Posterior vena cava (tissue), 2 donors: Measurements from ENCODE around the gene PRSS8. TPM values are rescaled to one million over a fixed set of nuclear protein-coding genes. Genes with fewer than 3 reads are reported as not detected.
A peak's percentile ranks its signal among the peaks of the same experiment; 100 is the strongest.

ENCODE experiments used
- DNase-seq: peaks from one replicate; pipeline ENCODE4 v3.0.0-alpha.2; 2020; ENCODE audit warnings: low spot score
- intact Hi-C, 2 donors: fragments of 100-400 bp; cut with DNase I; formaldehyde crosslinking; loops; one replicate each; pipeline versions ENCODE4 v1.14.1 to v1.14.2; 2022 to 2023
- total RNA-seq, 2 donors: library from RNA; stranded (reverse); fragmentation: NEBNext Ultra II Directional; extraction: Animal tissue kit (Norgen Biotek cat#: 25700); gene quantifications; one replicate each; pipeline ENCODE4 v1.2.1, GENCODE V29; 2021
- donor health status: DM: yes; HTN: yes; CAD: no.
- donor health status: DM: yes; HTN: yes; CAD: no.

The PRSS8 gene
- total RNA-seq, 2 donors from 2014 or later, result 0.23 TPM; not detected in 1

DNA sequence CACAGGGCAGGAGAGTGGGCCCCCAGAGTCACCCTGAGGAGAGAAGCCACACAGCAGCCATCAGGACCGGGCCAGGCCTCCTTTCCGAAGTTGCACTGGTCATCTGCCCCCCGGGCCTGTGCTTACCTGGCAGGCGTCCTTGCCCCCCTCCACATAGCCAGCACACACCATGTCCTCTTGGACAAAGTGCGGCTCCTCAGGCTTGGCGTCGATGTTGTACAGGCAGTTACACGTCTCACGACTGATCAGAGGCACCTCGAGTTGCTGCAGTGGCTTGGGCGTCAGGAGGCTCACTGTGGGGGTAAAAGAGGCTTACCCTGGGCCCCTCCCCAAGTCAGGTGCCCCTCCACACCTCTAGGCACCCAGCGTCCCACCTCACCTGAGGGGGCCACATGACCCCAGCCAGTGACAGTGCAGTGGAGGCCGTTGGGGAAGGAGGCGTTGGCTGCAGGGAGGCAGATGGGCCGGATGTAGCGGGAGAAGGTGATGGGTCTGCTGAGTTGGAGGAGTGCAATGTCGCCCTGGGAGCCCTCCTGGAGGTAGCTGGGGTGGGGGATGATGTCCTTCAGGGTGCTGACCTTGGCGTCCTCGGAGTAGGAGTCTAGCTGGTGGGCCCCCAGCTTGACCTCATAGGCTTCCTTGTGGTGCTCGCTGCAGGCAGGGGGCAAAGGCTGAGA is 3.1 kb downstream of the PRSS8 start:
- DNase-seq, result no peak
- intact Hi-C loops, result loop anchor here in 1 of 2 donors (5.0 kb wide), 1 partner anchor 1385 kb away; the partner anchor contains the start of gene C16orf54

DNA sequence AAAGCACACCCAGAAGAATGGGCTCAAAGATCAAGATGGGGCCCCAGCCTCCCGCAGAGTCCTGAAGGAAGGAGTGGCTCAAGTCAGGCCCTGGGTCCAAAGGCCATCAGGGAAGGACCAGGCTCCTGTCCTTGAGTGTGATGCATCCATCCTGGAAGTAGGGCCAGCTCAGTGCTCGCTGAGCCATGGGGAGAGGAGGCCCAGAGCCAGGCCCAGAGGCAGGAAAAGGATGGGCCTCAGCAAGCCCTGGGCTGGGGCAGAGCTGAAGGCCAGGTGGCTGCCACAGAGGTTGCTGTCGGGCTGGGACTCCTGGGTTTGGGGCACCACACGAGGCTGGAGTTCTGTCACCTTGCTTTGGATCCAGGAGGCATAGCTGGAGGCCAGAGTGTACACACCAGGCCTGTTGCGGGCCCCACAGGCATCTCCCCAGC is 3.7 kb downstream of the PRSS8 start:
- no peak for DNase-seq
- intact Hi-C loops, result loop anchor here in 1 of 2 donors (5.0 kb wide), 1 partner anchor 1385 kb away; the partner anchor contains the start of gene C16orf54

DNA sequence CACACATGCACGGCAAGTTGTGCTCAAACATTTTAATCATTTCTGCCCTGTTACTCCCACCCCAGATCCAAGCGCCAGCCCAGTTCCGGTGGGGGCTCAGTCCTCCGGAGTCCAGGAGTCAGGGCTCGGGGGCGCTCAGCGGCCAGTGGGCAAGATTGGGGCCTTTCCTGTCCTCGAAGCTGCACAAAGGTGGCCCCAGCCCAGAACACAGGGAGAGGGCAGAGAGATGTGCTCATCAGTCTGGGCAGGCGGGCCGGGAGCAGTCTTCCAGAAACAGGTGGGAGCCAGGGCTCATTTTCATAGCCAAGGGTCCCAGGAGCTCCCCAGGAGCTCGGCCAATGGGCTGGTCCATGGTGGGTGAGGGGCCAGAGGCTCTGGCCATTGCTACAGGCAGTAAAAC is 4.1 kb downstream of the PRSS8 start:
- intact Hi-C loops, result loop anchor here in 1 of 2 donors (5.0 kb wide), 1 partner anchor 1384 kb away; the partner anchor contains the start of gene C16orf54
- no peak for DNase-seq

DNA sequence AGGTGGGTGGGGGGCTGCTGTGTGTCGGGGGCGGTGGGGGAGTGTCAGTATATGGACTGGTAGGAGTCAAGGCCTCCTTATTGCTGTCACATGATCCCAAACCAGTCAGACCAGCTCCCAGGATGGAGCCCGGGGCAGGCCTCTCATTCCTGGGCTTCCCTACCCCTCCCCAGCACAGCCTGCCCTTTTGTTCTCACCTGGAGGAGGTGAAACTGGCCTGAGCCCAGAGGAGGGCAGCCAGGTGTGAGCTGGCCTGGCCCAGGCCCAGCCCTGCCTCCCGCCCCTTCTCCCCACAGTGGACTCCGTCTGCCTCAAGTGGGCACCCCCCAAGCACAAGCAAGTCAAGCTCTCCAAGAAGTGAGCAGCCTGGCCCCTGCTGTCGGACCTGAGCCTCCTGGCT is 4.6 kb downstream of the PRSS8 start:
- intact Hi-C loops, result loop anchor here in 1 of 2 donors (5.0 kb wide), 1 partner anchor 1384 kb away; the partner anchor contains the start of gene C16orf54
- no peak for DNase-seq

DNA sequence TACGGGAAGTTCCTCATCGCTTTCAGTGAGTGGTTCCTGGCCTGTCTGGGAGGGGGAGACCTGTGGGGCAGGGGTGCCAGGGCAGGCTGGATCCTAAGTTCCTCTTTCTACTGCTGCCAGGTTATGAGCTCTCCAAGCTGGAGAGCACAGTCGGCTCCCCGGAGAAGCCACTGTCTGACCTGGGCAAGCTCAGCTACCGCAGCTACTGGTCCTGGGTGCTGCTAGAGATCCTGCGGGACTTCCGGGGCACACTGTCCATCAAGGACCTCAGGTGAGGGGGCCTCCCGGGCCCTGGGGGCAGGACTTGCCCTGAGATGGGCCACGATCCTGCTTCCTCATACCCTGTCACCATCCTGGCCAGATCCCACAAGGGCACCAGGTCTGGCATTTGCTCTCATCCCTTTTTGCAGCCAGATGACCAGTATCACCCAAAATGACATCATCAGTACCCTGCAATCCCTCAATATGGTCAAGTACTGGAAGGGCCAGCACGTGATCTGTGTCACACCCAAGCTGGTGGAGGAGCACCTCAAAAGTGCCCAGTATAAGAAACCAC is 5.1 kb downstream of the PRSS8 start:
- intact Hi-C loops, result loop anchor here in 1 of 2 donors (5.0 kb wide), 1 partner anchor 1383 kb away; the partner anchor contains the start of gene C16orf54

DNA sequence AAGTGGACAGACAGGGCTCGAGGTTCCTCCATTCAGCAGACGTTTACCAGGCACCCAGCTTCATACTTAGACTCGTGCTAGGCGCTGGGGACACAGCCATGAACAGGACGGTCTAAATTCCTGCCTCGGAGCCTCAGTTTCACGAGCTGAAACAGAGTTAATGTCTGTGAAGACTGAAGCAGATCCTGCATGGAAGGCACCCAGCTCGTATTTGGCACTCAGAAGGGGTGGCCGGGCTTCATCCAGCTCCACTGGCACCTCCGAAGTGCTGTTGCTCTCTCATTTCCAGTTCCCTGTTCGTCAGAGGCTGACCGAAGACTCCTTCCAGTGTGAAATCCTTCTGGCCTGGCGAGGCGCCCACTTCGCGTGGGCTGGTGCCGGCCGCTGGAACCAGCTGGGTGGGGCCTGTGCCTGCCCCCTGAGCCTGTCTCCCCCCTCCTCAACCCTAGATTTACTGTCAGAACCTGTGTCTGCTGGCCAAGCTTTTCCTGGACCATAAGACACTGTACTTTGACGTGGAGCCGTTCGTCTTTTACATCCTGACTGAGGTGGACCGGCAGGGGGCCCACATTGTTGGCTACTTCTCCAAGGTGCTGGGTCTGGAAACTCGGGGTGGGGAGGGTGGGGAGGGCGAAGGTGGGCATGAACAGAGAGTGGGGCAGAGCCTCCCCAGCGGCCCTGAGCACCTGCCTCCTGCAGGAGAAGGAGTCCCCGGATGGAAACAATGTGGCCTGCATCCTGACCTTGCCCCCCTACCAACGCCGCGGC is 5.8 kb downstream of the PRSS8 start:
- intact Hi-C loops, result loop anchor here in 1 of 2 donors (5.0 kb wide), 1 partner anchor 1382 kb away; the partner anchor contains the start of gene C16orf54

More for the DNA sequence above, 5.1 kb downstream of the PRSS8 start:
- no peak for DNase-seq

DNA sequence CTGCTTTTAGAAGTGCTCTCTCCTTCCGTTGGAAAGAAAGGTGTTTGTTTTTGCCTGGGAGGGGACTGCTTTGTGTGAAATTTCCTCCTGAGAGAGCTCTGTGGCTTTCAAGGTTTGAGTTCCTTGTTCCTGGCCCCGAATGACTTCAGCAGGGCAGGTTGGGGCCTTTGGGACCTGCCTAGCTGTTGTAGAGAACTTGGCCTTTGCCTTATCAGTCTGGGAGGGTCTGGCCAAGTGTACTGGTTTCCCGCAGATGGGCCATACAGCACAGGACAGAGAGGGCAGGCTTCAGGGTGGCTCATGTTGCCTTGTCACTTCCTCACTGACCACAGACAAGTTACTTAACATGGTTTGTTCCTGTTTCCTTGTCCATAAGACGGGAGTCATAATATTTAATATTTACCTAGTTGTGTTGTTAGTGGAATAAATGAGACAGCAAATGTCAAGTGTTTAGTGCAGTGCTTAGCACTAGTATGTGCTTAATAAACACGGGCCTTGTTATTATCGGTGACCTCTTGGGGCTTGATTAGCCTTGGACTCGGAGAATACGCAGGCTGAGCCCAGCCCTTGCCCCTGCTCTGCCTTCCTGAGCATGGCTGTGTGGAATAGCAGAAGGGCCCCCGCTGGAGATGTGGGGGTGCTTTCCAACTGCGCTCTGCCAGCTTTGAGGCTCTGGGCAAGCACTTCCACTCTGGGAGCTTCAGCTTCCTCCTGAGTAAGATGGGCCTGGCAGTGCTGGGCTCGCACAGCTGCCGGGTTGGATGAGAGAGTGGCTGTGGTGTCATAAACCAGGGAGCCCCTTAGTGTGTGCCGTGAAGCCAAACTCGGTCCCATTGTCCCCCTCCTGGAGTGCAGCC is 6.6 kb downstream of the PRSS8 start:
- intact Hi-C loops, result no loop called here

More for the DNA sequence above, 5.8 kb downstream of the PRSS8 start:
- peak; percentile 93 for DNase-seq

DNA sequence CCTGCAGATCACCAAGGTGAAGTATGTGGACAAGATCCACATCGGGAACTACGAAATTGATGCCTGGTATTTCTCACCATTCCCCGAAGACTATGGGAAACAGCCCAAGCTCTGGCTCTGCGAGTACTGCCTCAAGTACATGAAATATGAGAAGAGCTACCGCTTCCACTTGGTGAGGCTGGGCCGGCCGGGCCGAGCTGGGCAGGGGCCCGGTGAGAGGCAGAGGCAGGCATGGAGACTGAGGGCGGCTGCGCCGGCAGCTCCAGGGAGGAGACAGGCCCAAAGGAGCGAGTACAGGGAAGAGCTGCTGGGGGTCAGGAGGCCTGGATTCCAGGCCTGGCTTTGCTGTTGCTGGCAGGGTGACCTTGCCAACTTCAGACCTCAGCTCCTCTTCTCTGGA is 8.3 kb downstream of the PRSS8 start:
- intact Hi-C loops, result no loop called here
- no peak for DNase-seq

More for the DNA sequence above, 6.6 kb downstream of the PRSS8 start:
- no peak for DNase-seq

DNA sequence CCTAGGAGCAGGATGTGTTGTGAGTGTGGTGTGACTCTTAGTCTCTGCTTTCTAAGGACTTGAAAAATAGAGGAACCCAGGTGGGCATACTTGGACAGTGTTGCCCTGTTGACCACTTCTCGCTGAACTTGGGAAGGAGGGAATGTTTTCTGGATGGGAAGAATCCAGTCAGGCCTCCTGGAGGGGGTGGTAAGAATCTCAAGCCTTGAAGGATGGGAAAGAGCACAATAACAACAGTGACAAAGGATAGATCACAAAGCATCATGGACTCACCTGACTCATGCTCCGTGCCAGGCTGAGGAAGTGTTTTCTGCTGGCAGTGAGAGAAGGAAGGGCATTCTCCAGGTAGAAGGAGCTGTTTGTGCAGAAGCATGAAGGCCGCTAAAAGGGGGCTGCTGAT is 9.7 kb downstream of the PRSS8 start:
- no peak for DNase-seq
- intact Hi-C loops, result no loop called here

DNA sequence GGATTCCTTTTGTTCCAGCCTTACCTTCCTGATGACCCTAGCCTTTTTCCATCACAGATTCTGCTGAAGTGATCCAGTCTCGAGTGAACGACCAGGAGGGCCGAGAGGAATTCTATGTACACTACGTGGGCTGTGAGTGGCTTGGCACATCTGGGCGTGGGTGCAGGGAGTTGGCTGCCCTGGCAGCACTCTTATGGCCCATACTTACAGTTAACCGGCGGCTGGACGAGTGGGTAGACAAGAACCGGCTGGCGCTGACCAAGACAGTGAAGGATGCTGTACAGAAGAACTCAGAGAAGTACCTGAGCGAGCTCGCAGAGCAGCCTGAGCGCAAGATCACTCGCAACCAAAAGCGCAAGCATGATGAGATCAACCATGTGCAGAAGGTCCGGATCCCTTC is 15.4 kb downstream of the PRSS8 start:
- intact Hi-C loops, result no loop called here
- DNase-seq, result no peak

DNA sequence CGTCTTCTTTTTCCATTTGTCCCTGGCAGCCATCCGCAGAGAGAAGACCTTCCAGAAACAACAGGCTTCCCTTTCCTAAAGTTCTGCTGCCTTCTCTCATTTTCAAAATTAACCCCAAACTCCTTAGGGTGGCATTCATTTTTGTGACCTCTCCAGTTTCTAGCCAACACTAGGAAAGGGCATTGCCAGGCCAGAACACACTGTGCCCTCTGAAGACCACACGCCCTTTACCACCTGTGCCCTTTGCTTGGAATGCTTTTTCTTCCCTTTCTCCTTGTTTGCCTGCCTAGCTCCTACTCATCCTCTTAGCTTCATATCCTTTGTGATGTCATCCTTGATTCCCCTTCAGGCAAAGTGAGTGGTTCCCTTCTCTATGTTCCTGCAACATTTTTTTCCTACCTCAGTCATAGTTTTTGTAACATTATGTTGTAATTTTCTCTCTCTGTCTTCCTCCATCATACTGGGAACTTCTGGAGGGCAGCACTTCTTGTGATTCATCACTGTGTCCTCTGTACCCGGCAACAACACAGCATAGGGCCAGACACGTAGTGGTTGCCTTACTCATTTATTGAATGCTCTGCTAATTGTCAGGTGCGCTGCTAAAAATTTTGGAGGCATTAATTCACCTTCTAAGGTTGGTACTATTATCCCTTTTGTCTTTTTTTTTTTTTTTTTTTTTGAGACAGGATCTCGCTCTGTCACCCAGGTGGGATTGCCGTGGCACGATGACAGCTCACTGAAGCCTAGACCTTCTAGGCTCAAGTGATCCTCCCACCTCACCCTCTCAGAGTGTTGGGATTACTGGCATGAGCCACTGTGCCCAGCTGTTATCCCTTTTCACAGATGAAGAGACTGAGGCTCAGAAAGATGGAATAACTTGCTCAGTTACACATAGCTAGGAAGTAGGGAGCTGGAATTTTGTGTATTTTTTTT is 17.0 kb downstream of the PRSS8 start:
- no peak for DNase-seq
- intact Hi-C loops, result no loop called here

DNA sequence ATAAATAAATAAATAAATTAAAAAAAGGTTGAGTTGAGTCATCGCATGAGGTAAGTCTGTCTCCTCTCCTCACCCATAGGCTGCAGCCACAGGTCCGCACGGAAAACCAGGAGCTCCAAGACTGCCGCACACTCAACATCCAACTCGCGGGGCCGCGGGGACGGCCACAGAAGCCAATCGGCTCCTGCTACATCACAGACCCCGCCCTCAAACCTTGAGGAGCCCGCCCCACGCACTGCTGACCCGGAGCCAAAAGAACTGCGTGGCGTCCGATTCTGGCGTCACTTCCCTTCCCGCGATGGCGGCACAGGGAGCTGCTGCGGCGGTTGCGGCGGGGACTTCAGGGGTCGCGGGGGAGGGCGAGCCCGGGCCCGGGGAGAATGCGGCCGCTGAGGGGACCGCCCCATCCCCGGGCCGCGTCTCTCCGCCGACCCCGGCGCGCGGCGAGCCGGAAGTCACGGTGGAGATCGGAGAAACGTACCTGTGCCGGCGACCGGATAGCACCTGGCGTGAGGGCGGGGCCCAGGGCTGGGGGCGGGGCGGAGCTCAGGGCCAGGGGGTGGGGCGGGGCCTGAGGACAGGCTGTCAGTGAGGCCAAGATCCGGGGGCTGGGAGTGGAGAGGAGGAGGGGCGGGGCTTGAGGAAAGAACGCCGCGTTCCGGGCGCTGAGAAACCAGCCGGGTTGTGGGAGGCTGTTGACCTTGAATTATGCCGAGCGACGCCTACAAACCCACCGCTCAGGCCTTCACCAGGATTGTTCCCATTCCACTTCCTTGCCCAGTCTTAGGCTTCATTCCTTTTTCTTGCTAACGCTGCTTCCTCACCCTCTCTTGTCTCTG is 17.9 kb downstream of the PRSS8 start, which contains the start of gene KAT8:
KAT8 (plus strand) TSS at position 281 of the 839 bp plus-strand sequence; CDS start at position 299, 18 bp downstream.
- intact Hi-C loops, result no loop called here
- DNase-seq, result peak; percentile 99

DNA sequence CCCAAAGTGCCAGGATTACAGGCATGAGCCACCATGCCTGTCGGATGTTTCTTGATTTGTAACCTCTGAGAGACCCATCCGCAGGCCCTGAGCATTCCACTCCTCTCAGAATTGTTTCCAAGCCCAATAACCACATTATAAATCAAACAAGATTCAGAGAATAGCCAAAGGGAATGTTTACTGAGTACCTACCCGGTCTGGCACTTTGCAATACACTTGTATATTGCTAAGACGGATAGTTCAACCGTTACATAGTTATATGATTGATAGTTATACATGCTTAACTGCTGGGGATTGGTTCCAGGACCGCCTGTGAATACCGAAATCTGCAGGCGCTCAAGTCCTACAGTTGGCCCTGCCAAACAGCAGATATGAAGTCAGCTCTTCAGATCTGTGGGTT is 21.1 kb downstream of the PRSS8 start:
- intact Hi-C loops, result no loop called here
- DNase-seq, result no peak

DNA sequence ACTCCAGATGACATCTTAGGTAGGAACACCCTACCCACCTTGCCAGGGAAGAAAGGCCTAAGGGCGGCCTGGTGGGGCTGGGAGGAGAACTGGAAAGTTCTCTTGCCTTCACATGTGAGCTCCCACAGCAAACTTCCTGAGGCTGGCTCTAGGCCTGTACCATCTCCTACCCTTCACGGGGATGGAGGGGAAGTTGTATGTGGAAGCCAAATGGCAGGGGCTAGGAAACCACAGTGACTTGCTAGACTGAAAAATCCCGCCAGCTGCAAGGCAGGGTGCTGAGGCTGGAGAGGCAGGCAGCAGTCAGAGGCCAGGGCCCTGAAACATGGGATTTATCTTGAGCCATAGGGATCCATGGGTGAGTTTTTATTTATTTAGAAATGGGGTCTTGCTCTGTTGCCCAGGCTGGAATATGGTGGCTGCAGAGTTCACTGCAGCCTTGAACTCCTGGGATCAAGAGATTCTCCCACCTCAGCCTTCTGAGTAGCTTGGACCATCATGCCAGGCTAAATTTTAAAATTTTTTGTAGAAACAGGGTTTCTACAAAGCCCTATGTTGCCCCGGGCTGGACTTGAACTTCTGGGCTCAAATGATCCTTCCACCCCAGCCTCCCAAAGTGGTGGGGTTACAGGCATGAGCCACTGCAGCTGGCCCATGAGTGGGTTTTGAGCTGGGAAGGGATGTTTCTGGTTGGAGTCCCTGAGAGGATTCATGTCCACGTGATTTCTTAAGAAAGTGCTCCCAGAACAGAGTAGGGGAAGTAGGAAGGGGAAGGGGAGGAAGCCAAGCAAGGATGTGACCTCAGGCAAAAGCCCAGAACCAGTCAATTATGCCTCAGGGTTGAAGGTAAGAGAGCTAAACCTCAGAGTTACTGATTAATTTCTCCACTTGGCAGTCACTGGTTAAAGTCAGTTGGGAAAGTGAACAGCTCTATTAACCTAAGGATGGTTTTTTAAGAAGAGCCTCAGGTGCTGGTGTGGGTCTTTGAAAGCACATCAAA is 22.1 kb downstream of the PRSS8 start:
- no peak for DNase-seq
- intact Hi-C loops, result no loop called here

DNA sequence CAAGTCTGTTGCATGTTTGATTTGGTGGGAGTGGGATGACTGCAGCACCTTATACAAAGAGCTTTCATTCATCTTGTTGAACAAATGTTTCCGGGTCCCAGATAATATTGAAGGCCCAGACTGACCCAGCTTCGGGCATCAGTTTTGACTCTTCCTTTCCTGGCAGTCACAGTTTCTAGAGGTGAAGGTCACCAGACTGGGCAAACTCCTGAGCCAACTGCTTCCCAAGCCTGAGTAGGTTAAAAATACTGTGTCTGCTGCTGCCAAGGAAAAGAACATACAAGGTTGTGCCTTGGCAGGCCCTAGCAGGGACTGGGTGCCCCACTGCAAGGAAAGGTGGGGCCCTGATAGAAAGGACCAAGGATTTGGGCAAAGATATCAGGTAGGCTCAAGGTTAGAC is 22.8 kb downstream of the PRSS8 start:
- DNase-seq, result no peak
- intact Hi-C loops, result no loop called here
